SU-DHL-6 (cell line): ENCODE measurements around the gene LMO7.

Experiments used
- CTCF ChIP-seq: fragments of 200-600 bp; sonication (generic); IDR thresholded peaks from one replicate; pipeline ENCODE4 v1.5.1; 2017; ENCODE audit warnings: antibody characterized with exemption, mild to moderate bottlenecking, low read length, moderate library complexity; ENCODE audit not compliant: insufficient read depth, poor library complexity, severe bottlenecking
- EZH2phosphoT487 ChIP-seq: fragments of 200-600 bp; sonication (generic), shearing (Covaris generic); conservative IDR thresholded peaks from 2 replicates; pipeline ENCODE4 v1.6.1; 2018; ENCODE audit warnings: mild to moderate bottlenecking, antibody characterized with exemption, low read length, moderate library complexity, mixed read lengths

GRCh38 chr13:75776550-75776949, 140.4 kb downstream of the LMO7 start:
- TF ChIP-seq CTCF (no peak), EZH2phosphoT487 (no peak)
